ENCODE results near the gene SMIM8. TPM values are rescaled to one million over a fixed set of nuclear protein-coding genes. Genes with fewer than 3 reads are reported as not detected.

The SMIM8 gene
- total RNA-seq, 2 donors from 2014 or later: 5.8 to 7.0 TPM

GRCh38 chr6:87342829-87343228 is 20.4 kb downstream of the SMIM8 start:
- Mint-ChIP-seq H3K4me3 (no peak overlapping the region), H3K36me3 (ENCODE audit: low read depth) (peaks cover 6% of the 10 kb centered on the region), H3K4me1 (peaks cover 2% of the 10 kb centered on the region), H3K27ac (no peak overlapping the region), H3K27me3 (no peaks in the 10 kb centered on the region)
- H3K9me3 ChIP-seq (ENCODE audit: control insufficient read depth, low read length, poor library complexity, severe bottlenecking): no peaks in the 10 kb centered on the region
- DNase-seq (no peak), ATAC-seq (no peak)

DNA sequence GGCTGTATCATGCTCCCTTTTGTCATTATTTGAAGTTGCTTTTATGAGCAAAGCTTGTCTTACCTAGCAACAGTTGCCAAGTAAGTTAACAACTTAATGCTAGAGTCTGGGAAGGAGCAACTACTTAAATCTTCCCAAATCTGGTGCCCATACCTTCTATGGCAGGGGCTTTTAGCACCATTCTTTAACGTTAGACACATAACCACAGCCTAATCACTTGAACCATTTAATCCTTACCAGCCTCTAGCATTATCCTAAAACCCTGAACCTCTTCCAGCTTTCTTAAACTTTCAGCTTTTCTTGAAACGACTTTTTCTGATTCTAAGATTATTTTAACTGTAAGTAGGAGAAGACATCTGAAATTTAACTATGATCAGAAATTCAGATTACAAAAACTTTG is 22.3 kb downstream of the SMIM8 start, which contains the start of gene C6orf163:
TSS of gene C6orf163 (plus strand) at position 83 of the 400 bp plus-strand sequence. CDS start at position 370, 287 bp downstream.
- H3K4me3 Mint-ChIP-seq: no peak within 1 kb of the TSS
- no peak within 1 kb of the TSS for H3K27ac Mint-ChIP-seq
- H3K4me1 Mint-ChIP-seq: peaks cover 2% of the 10 kb centered on the region
- ATAC-seq: no peak
- H3K9me3 ChIP-seq (ENCODE audit: control insufficient read depth, low read length, poor library complexity, severe bottlenecking): no peaks in the 10 kb centered on the region
- no peaks in the 10 kb centered on the region for H3K27me3 Mint-ChIP-seq
- DNase-seq: no peak
- peaks cover 6% of the 10 kb centered on the region for H3K36me3 Mint-ChIP-seq (ENCODE audit: low read depth)

DNA sequence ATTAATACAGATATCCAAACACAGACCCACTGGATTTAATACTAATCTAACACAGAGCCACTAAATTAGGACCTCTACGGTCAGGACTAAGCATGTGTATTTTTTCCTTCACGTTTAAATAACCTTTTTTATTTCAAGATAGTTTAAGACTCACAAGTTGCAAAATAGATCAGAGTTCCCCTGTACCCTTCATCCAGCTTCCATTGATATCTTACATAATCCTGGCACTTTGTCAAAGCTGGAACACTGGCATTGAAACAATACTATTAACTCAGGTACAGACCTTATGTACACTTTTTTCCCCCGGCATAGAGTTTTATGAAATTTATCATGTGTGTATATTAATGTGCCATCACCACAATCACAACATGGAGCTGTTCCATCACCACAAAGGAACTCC is 24.3 kb downstream of the SMIM8 start:
- DNase-seq: no peak
- peaks cover 6% of the 10 kb centered on the region for H3K36me3 Mint-ChIP-seq (ENCODE audit: low read depth)
- no peaks in the 10 kb centered on the region for H3K27me3 Mint-ChIP-seq
- no peak overlapping the region for H3K4me3 Mint-ChIP-seq
- no peak for ATAC-seq
- no peak overlapping the region for H3K27ac Mint-ChIP-seq
- H3K4me1 Mint-ChIP-seq: peaks cover 2% of the 10 kb centered on the region
- H3K9me3 ChIP-seq (ENCODE audit: control insufficient read depth, low read length, poor library complexity, severe bottlenecking): no peaks in the 10 kb centered on the region

DNA sequence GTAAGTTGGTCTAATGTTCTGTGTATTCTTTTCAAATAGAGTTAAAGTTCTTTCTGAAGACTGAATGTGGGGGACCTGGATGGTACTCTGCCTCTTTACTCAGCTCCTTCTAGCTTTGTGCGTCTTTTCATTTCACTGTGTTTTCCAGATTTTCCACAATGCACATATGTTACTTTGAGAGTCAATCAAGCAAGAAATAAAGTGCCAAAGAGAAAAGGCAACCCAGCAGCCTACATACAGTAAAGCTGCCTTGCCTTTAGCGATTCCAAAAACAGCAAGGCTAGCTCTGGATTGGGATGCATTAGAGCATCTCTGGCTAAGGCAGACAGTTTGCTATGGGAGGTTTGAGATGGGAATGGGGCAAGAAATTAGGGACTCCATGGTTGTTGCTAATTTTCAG is 27.5 kb downstream of the SMIM8 start:
- no peak for DNase-seq
- Mint-ChIP-seq H3K4me1 (peaks cover 2% of the 10 kb centered on the region), H3K4me3 (no peak overlapping the region), H3K36me3 (ENCODE audit: low read depth) (peaks cover 4% of the 10 kb centered on the region), H3K27me3 (no peaks in the 10 kb centered on the region), H3K27ac (no peak overlapping the region)
- H3K9me3 ChIP-seq (ENCODE audit: control insufficient read depth, low read length, poor library complexity, severe bottlenecking): no peaks in the 10 kb centered on the region
- ATAC-seq: no peak

- Mint-ChIP-seq H3K27me3 (no peaks in the 10 kb centered on the region), H3K4me3 (no peak overlapping the region), H3K36me3 (ENCODE audit: low read depth) (peaks cover 2% of the 10 kb centered on the region), H3K27ac (no peak overlapping the region), H3K4me1 (peaks cover 2% of the 10 kb centered on the region)
- ATAC-seq (no peak), DNase-seq (no peak)
- no peaks in the 10 kb centered on the region for H3K9me3 ChIP-seq (ENCODE audit: control insufficient read depth, low read length, poor library complexity, severe bottlenecking)
These were observed 28.1 kb downstream of the SMIM8 start for GRCh38 chr6:87350516-87350915.

DNA sequence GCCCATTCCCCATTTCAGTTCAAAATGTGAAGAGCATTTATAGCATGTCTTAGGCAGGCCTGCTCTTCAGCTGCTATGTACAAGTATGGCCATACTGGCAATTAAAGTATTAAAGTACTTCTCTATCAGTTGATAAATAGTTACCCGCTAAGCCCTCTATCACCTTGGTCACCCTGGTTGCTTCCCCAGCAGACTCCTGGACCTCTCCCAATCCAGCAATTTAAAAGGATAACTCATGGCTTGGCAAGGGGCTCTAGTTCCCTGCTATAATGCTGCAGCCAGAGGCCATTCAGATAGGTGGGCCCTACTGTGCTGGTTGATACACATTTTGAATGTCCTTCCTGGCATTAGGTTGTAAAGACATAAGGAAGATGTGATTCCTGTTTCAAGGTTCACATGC is 29.2 kb downstream of the SMIM8 start:
- Mint-ChIP-seq H3K27me3 (no peaks in the 10 kb centered on the region), H3K36me3 (ENCODE audit: low read depth) (peaks cover 2% of the 10 kb centered on the region), H3K4me1 (peaks cover 2% of the 10 kb centered on the region), H3K27ac (no peak overlapping the region), H3K4me3 (no peak overlapping the region)
- DNase-seq (no peak), ATAC-seq (no peak)
- no peaks in the 10 kb centered on the region for H3K9me3 ChIP-seq (ENCODE audit: control insufficient read depth, low read length, poor library complexity, severe bottlenecking)

DNA sequence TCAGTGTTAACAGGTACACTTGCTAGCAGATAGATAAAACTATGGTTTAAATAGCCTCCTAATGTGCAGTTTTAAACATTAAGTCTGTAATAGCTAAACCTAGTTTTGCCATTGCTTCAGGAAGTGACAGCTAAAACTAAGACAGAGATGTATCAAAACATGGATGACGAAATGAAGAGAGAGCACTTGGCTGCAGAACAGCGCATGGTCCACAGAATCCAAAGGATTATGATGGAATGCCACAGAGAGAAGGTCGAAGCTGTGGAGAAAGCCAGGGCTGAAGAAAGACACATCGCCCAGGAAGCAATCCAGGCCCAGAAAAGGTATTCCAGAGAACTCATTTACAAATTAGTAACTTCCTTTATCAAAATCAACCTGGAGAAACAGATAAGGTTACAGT is 33.8 kb downstream of the SMIM8 start:
- DNase-seq: no peak
- H3K9me3 ChIP-seq (ENCODE audit: control insufficient read depth, low read length, poor library complexity, severe bottlenecking): no peaks in the 10 kb centered on the region
- Mint-ChIP-seq H3K36me3 (ENCODE audit: low read depth) (peaks cover 2% of the 10 kb centered on the region), H3K4me1 (no peaks in the 10 kb centered on the region), H3K4me3 (no peak overlapping the region), H3K27ac (no peak overlapping the region), H3K27me3 (no peaks in the 10 kb centered on the region)
- no peak for ATAC-seq

DNA sequence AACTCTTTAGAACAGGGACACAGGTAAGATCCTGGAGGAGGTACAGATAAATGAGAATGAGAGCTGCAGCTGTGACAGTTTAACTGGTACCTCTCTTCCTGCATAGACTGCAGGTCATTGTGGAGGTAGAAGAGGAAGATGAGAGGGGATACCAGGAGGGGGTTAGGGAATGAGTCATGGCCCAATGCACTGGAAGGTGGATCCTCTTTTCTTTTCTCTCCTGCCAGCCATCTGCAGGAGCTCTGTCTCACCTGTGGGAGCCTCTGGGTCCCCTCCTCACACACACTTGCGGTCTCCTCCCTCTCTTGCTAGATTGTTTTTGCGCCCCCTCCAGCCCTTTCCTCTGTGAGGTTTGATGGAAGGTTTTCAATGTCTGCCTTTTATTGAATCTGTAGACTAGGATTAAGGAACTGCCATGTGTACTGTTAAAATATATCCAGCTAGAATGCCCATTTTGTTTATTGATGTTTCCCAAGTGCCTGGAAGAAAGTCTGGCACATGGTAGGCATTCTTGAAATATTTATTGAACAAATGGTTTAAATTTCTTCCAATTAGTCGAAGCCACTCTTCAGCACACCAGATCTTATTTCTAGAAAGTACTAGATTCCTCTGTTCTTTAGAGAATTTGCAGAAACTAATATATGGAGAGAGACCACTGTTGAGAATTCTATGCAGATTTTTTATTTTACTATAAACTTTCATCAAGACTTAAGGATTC is 35.2 kb downstream of the SMIM8 start:
- no peaks in the 10 kb centered on the region for H3K27me3 Mint-ChIP-seq
- H3K9me3 ChIP-seq (ENCODE audit: control insufficient read depth, low read length, poor library complexity, severe bottlenecking): no peaks in the 10 kb centered on the region
- no peaks in the 10 kb centered on the region for H3K4me1 Mint-ChIP-seq
- peaks cover 2% of the 10 kb centered on the region for H3K36me3 Mint-ChIP-seq (ENCODE audit: low read depth)
- H3K4me3 Mint-ChIP-seq: no peak overlapping the region
- ATAC-seq (no peak), DNase-seq (no peak)
- no peak overlapping the region for H3K27ac Mint-ChIP-seq

DNA sequence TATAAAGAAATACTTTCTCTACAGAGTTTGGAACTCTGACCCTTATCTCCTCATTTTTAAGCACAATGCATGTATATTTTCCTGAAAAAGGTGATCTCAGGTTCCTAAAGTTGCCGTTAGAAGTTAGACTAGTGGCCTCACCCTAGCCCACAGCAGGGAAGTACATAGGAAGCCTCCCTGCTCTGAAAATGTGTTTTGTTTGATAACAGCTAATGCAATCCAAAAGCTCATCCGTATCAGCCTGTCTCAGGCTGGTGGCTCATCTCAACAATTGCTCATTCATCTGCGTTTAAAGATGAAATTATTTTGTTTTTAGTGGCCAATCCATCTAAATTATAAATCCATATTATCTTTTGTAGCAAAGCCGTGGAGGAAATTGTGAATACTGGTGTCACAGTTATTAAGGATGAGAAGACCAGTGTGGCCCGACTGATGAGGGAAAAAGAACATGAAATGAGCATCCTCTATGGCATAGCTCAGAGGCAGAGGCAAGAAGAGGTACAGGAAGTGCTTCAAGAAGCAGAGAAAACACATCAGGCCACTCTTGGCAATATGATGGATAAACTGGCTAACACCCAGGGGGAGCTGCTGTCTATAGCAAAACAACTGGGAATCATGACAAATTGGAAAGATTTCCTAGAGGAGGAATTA is 42.3 kb downstream of the SMIM8 start:
- H3K27me3 Mint-ChIP-seq: no peaks in the 10 kb centered on the region
- H3K9me3 ChIP-seq (ENCODE audit: control insufficient read depth, low read length, poor library complexity, severe bottlenecking): no peaks in the 10 kb centered on the region
- no peaks in the 10 kb centered on the region for H3K4me1 Mint-ChIP-seq
- no peak for DNase-seq
- H3K27ac Mint-ChIP-seq: no peak overlapping the region
- no peaks in the 10 kb centered on the region for H3K36me3 Mint-ChIP-seq (ENCODE audit: low read depth)
- ATAC-seq: no peak
- no peak overlapping the region for H3K4me3 Mint-ChIP-seq

DNA sequence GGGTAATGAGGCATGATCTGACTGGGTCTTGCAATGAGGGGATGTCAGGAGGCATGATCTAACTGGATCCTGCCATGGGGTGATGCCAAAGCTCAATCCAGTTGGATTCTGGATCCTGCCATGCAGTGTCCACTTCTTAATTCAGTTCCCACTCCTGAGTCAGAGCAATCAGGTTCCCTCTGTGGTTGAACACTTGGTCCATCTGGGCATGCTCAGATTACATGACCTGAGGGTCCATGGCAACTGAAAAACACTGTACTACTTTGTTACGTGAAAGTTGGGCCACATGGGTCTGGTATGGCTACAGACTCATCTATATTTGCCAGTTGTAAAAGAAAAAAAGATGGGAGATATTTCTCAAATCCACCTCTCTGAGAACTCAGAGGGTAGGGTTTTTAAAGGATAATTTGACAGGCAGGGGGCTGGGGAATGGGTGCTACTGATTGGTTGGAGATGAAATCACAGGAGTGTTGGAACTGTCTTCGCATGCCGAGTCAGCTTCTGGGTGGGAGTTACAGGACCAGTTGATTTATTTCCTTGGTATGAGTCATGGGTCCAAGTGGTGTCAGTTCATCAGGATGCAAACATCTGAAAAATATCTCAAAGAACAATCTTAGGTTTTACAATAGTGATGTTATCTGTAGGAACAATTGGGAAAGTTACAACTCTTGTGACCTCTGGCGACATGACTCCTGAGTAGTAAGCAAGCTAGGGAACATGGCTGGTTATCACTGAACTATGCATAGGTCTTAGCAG is 43.9 kb downstream of the SMIM8 start:
- H3K9me3 ChIP-seq (ENCODE audit: control insufficient read depth, low read length, poor library complexity, severe bottlenecking): no peaks in the 10 kb centered on the region
- no peaks in the 10 kb centered on the region for H3K36me3 Mint-ChIP-seq (ENCODE audit: low read depth)
- ATAC-seq (no peak), DNase-seq (no peak)
- no peak overlapping the region for H3K4me3 Mint-ChIP-seq
- H3K27ac Mint-ChIP-seq: no peak overlapping the region
- H3K27me3 Mint-ChIP-seq: no peaks in the 10 kb centered on the region
- H3K4me1 Mint-ChIP-seq: no peaks in the 10 kb centered on the region

- no peak for DNase-seq
- H3K4me1 Mint-ChIP-seq: no peaks in the 10 kb centered on the region
- H3K4me3 Mint-ChIP-seq: no peak overlapping the region
- no peak overlapping the region for H3K27ac Mint-ChIP-seq
- H3K36me3 Mint-ChIP-seq (ENCODE audit: low read depth): no peaks in the 10 kb centered on the region
- no peaks in the 10 kb centered on the region for H3K9me3 ChIP-seq (ENCODE audit: control insufficient read depth, low read length, poor library complexity, severe bottlenecking)
- H3K27me3 Mint-ChIP-seq: no peaks in the 10 kb centered on the region
- no peak for ATAC-seq
These were observed 44.5 kb downstream of the SMIM8 start for GRCh38 chr6:87366899-87367298.

GRCh38 chr6:87373377-87373776 is 51.0 kb downstream of the SMIM8 start:
- no peaks in the 10 kb centered on the region for H3K9me3 ChIP-seq (ENCODE audit: control insufficient read depth, low read length, poor library complexity, severe bottlenecking)
- DNase-seq: no peak
- no peak overlapping the region for H3K27ac Mint-ChIP-seq
- H3K36me3 Mint-ChIP-seq (ENCODE audit: low read depth): no peaks in the 10 kb centered on the region
- no peak for ATAC-seq
- H3K4me3 Mint-ChIP-seq: no peak overlapping the region
- H3K27me3 Mint-ChIP-seq: no peaks in the 10 kb centered on the region
- no peaks in the 10 kb centered on the region for H3K4me1 Mint-ChIP-seq

DNA sequence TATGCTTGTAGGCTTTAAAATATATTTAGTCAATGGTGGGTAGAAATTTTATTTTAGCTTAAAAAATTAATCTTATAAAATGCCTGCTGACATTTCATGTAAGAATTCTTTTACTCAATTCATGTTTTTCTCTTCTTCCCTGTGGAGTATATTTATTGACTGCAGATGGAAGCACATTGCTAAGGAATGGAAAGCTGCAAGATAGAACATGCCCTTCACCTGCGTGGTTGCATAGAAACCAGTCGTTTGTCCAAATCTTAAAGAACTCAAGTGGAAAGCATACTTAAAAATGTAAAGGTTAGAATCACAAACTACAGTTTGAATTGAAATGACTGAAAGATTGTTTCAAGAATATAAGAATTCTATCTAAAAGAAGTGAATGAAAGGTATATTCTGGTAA is 52.9 kb downstream of the SMIM8 start:
- no peak overlapping the region for H3K4me3 Mint-ChIP-seq

More for the DNA sequence above, 52.9 kb downstream of the SMIM8 start:
- DNase-seq (no peak), ATAC-seq (no peak)
- no peaks in the 10 kb centered on the region for H3K9me3 ChIP-seq (ENCODE audit: control insufficient read depth, low read length, poor library complexity, severe bottlenecking)
- H3K4me1 Mint-ChIP-seq: peaks cover 2% of the 10 kb centered on the region
- H3K27ac Mint-ChIP-seq: no peak overlapping the region
- H3K36me3 Mint-ChIP-seq (ENCODE audit: low read depth): peaks cover 2% of the 10 kb centered on the region
- H3K27me3 Mint-ChIP-seq: no peaks in the 10 kb centered on the region
